HCT116 (cell line): ENCODE results near the gene ARHGEF11. TPM values are rescaled to one million over a fixed set of nuclear protein-coding genes. Genes with fewer than 3 reads are reported as not detected.

ENCODE experiments used
- ATAC-seq: fragments of 200-7000 bp; cut with Tn5 transposase; 2 replicates; pipeline ENCODE4 v1.9.1; 2020; ENCODE audit warnings: mild to moderate bottlenecking, moderate library complexity
- BruUV-seq: library from RNA; stranded (reverse); fragments of 400-500 nt; replicated peaks from 2 replicates; lab custom pipeline; 2021; lab: Mats Ljungman, UMichigan
- CTCF ChIA-PET: fragments of 300-600 bp; sonication (Branson Sonifier 250); formaldehyde crosslinking; loops from one replicate; lab custom pipeline; 2021; ENCODE audit warnings: antibody characterized with exemption; lab: Charles Lee
- POLR2A ChIA-PET: fragments of 300-600, 350-600 bp; sonication (Branson Sonifier 250); formaldehyde crosslinking; loops from one replicate; lab custom pipeline; 2021; ENCODE audit warnings: antibody characterized with exemption; lab: Charles Lee
- RAD21 ChIA-PET, 2 experiments: fragments of 300-600 bp; sonication (Branson Sonifier 250); formaldehyde crosslinking; loops; one replicate each; lab custom pipeline; 2023; ENCODE audit warnings: low total read pairs in 2 of 2; ENCODE audit not compliant: uncharacterized antibody in 2 of 2, unreplicated experiment in 2 of 2, low non-redundant PET in 1 of 2; lab: Charles Lee
- DNase-seq: peaks from one replicate; pipeline ENCODE4 v3.0.0-alpha.2; 2010; ENCODE audit warnings: low read depth, low spot score
- H2AFZ ChIP-seq: fragments of 200-600 bp; shearing (Covaris generic), sonication (generic); 2 replicates; pipeline ENCODE4 v1.6.1; 2017; ENCODE audit warnings: low read depth, mixed run types, mixed read lengths, antibody characterized with exemption, low read length; ENCODE audit not compliant: poor library complexity, severe bottlenecking
- H3K27ac ChIP-seq: 2 replicates; pipeline ENCODE4 v1.5.1; 2012; ENCODE audit warnings: low read depth, low read length
- H3K27me3 ChIP-seq: fragments of 200-600 bp; sonication (generic); 2 replicates; pipeline ENCODE4 v1.6.1; 2016; ENCODE audit warnings: mixed run types, low read length, mixed read lengths; ENCODE audit not compliant: insufficient read depth
- H3K36me3 ChIP-seq, 2 experiments: fragments of 200-500 bp in 1 of 2; fragments of 200-600 bp in 1 of 2; sonication (Bioruptor generic) in 1 of 2; sonication (generic) in 1 of 2; 2 replicates each; pipeline versions ENCODE4 v1.5.1 to v1.6.1; 2014 to 2016; ENCODE audit warnings: low read length in 2 of 2, inconsistent platforms in 1 of 2, mixed read lengths in 1 of 2, mixed run types in 1 of 2; ENCODE audit not compliant: insufficient read depth in 2 of 2, control insufficient read depth in 1 of 2
- H3K4me1 ChIP-seq, 2 experiments: fragments of 200-600 bp in 1 of 2; sonication (generic) in 1 of 2; 2 replicates each; pipeline versions ENCODE4 v1.5.1 to v1.6.1; 2012 to 2017; ENCODE audit warnings: low read length in 2 of 2, inconsistent platforms in 1 of 2, mild to moderate bottlenecking in 1 of 2, mixed read lengths in 1 of 2, mixed run types in 1 of 2, moderate library complexity in 1 of 2; ENCODE audit not compliant: insufficient read depth in 2 of 2, control insufficient read depth in 1 of 2
- H3K4me2 ChIP-seq: fragments of 200-600 bp; sonication (generic); 2 replicates; pipeline ENCODE4 v1.6.1; 2017; ENCODE audit warnings: mixed run types, low read length, mixed read lengths
- H3K4me3 ChIP-seq, 2 experiments: fragments of 200-600 bp in 1 of 2; sonication (generic) in 1 of 2; replicated peaks in 1 of 2; 2 replicates each; pipeline ENCODE4 v1.5.1; 2011 to 2016; ENCODE audit warnings: low read length in 2 of 2, control low read depth in 1 of 2, low read depth in 1 of 2, mild to moderate bottlenecking in 1 of 2, mixed read lengths in 1 of 2, mixed run types in 1 of 2
- H3K79me2 ChIP-seq: fragments of 200-600 bp; sonication (generic); 2 replicates; pipeline ENCODE4 v1.6.1; 2017; ENCODE audit warnings: mild to moderate bottlenecking, mixed run types, low read length, moderate library complexity, mixed read lengths; ENCODE audit not compliant: insufficient read depth
- H3K9ac ChIP-seq: fragments of 200-600 bp; sonication (generic); 2 replicates; pipeline ENCODE4 v1.6.1; 2016; ENCODE audit warnings: low read length, mixed read lengths
- H3K9me2 ChIP-seq: fragments of 200-600 bp; sonication (generic), shearing (Covaris generic); 2 replicates; pipeline ENCODE4 v1.6.1; 2017; ENCODE audit warnings: mixed run types, mild to moderate bottlenecking, moderate library complexity; ENCODE audit not compliant: insufficient read depth
- H3K9me3 ChIP-seq, 2 experiments: fragments of 200-500 bp in 1 of 2; fragments of 200-600 bp in 1 of 2; sonication (Bioruptor generic) in 1 of 2; sonication (generic) in 1 of 2; 2 replicates each; pipeline ENCODE4 v1.6.1; 2014 to 2017; ENCODE audit warnings: low read length in 2 of 2, mixed read lengths in 2 of 2, inconsistent platforms in 1 of 2, low read depth in 1 of 2, mild to moderate bottlenecking in 1 of 2, mixed run types in 1 of 2, moderate library complexity in 1 of 2; ENCODE audit not compliant: control insufficient read depth in 1 of 2, insufficient read depth in 1 of 2
- H4K20me1 ChIP-seq: fragments of 200-600 bp; sonication (generic), shearing (Covaris generic); 2 replicates; pipeline ENCODE4 v1.6.1; 2017; ENCODE audit warnings: mixed run types, mild to moderate bottlenecking, moderate library complexity; ENCODE audit not compliant: insufficient read depth
- ATF3 ChIP-seq: IDR thresholded peaks from 2 replicates; pipeline ENCODE4 v1.6.1; 2012
- CBX3 ChIP-seq: IDR thresholded peaks from 2 replicates; pipeline ENCODE4 v1.6.1; 2012; ENCODE audit warnings: low read depth
- EGR1 ChIP-seq: IDR thresholded peaks from 2 replicates; pipeline ENCODE4 v1.6.1; 2012; ENCODE audit warnings: low read depth
- EZH2phosphoT487 ChIP-seq: fragments of 200-600 bp; IDR thresholded peaks from 2 replicates; pipeline ENCODE4 v1.6.1; 2018; ENCODE audit warnings: antibody characterized with exemption, borderline replicate concordance
- FOSL1 ChIP-seq: IDR thresholded peaks from 2 replicates; pipeline ENCODE4 v1.6.1; 2012; ENCODE audit warnings: low read depth
- JUND ChIP-seq: IDR thresholded peaks from 2 replicates; pipeline ENCODE4 v1.6.1; 2012
- POLR2A ChIP-seq: IDR thresholded peaks from 2 replicates; pipeline ENCODE4 v1.7.0; 2011; ENCODE audit warnings: borderline replicate concordance; ENCODE audit not compliant: insufficient read depth, insufficient read length; ENCODE audit errors: extremely low read depth
- POLR2AphosphoS5 ChIP-seq: IDR thresholded peaks from 2 replicates; pipeline ENCODE4 v1.6.1; 2011; ENCODE audit warnings: mild to moderate bottlenecking, low read depth, low read length, moderate library complexity
- RAD21 ChIP-seq: IDR thresholded peaks from 2 replicates; pipeline ENCODE4 v1.6.1; 2012; ENCODE audit warnings: low read depth, mild to moderate bottlenecking
- SP1 ChIP-seq: IDR thresholded peaks from 2 replicates; pipeline ENCODE4 v1.6.1; 2012; ENCODE audit warnings: low read depth
- SRF ChIP-seq: IDR thresholded peaks from 2 replicates; pipeline ENCODE4 v1.6.1; 2012; ENCODE audit warnings: low read depth
- TCF7L2 ChIP-seq: IDR thresholded peaks from 2 replicates; pipeline ENCODE4 v1.7.0; 2011; ENCODE audit warnings: borderline replicate concordance, inconsistent platforms; ENCODE audit not compliant: insufficient read depth, insufficient read length; ENCODE audit errors: extremely low read depth
- YY1 ChIP-seq: IDR thresholded peaks from 2 replicates; pipeline ENCODE4 v1.6.1; 2011; ENCODE audit warnings: low read length, low read depth, moderate library complexity, mild to moderate bottlenecking; ENCODE audit not compliant: insufficient replicate concordance; ENCODE audit errors: extremely low read depth
- intact Hi-C: fragments of 100-400 bp; cut with micrococcal nuclease; formaldehyde crosslinking; loops from 2 replicates; pipeline ENCODE4 v1.10.0; 2022
- total RNA-seq: library from RNA; stranded (reverse); gene quantifications from one replicate; pipeline ENCODE4 v1.2.1, GENCODE V29; 2021; ENCODE audit not compliant: unreplicated experiment
- TF ChIP-seq, protein P1 (sequence below), 3 experiments: fragments of 200-600 bp in 1 of 3; sonication (generic) in 1 of 3; IDR thresholded peaks in 2 of 3; conservative IDR thresholded peaks in 1 of 3; 2 replicates each; pipeline ENCODE4 v1.5.1; 2012 to 2017; ENCODE audit warnings: low read depth in 2 of 3, low read length in 2 of 3, antibody characterized with exemption in 1 of 3, borderline replicate concordance in 1 of 3, control low read depth in 1 of 3, mild to moderate bottlenecking in 1 of 3, mixed read lengths in 1 of 3, mixed run types in 1 of 3, moderate library complexity in 1 of 3; ENCODE audit not compliant: insufficient read depth in 1 of 3

ARHGEF11 gene
- total RNA-seq, 1 experiment from 2014 or later, result 28.9 TPM

DNA sequence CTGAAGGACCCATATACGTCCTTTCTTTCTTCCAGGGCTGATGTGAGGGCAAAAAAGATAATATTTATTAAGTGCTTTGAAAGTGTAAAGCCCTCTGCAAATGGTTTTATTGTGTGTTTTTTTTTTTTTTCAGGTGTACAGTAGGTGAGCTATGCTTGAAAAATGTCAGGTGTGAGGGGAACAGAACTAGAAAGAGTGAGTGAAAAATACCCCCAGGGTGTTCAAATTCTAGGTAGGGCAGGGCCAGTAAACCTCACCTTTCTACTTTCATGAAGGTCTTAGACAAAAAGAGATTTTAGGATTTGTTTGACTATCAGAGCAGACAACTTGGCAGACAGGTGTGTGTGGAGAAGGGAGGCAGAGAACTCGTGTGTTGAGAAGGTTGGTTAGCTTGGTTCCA, 51.3 kb downstream of the ARHGEF11 start:
- intact Hi-C loops, result no loop called here

GRCh38 chr1:156993426-156994147, 52.0 kb downstream of the ARHGEF11 start:
- H4K20me1 ChIP-seq, result no peaks in the 10 kb centered on the region
- ChIA-PET CTCF (no interaction called here), RAD21 (no interaction called here), POLR2A (no interaction called here)
- no TSS peak for BruUV-seq
- H3K27me3 ChIP-seq, result no peaks in the 10 kb centered on the region
- H3K9me3 ChIP-seq, result no peaks in the 10 kb centered on the region
- H3K9me2 ChIP-seq, result no peaks in the 10 kb centered on the region
- no peak for TF ChIP-seq CBX3
- no peak for TF ChIP-seq RAD21
- TF ChIP-seq, protein P1, sequence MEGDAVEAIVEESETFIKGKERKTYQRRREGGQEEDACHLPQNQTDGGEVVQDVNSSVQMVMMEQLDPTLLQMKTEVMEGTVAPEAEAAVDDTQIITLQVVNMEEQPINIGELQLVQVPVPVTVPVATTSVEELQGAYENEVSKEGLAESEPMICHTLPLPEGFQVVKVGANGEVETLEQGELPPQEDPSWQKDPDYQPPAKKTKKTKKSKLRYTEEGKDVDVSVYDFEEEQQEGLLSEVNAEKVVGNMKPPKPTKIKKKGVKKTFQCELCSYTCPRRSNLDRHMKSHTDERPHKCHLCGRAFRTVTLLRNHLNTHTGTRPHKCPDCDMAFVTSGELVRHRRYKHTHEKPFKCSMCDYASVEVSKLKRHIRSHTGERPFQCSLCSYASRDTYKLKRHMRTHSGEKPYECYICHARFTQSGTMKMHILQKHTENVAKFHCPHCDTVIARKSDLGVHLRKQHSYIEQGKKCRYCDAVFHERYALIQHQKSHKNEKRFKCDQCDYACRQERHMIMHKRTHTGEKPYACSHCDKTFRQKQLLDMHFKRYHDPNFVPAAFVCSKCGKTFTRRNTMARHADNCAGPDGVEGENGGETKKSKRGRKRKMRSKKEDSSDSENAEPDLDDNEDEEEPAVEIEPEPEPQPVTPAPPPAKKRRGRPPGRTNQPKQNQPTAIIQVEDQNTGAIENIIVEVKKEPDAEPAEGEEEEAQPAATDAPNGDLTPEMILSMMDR (IDR thresholded peaks at IDR 0.05 in 2 of 3, conservative IDR thresholded peaks at IDR 0.05 in 1 of 3; ENCODE audit: borderline replicate concordance in 1 of 3, insufficient read depth in 1 of 3, low read depth in 2 of 3, low read length in 2 of 3), result no peak
- TF ChIP-seq POLR2AphosphoS5, result no peak
- TF ChIP-seq EZH2phosphoT487, result no peak
- TF ChIP-seq POLR2A, result no peak
- TF ChIP-seq JUND, result no peak
- no peak for TF ChIP-seq ATF3
- no peak for TF ChIP-seq SP1
- no peak for TF ChIP-seq FOSL1
- no peak for TF ChIP-seq TCF7L2
- TF ChIP-seq, all 23 proteins: peak for 0
- intact Hi-C loops, result no loop called here
- Histone ChIP-seq H3K4me2 (no peak overlapping the region), H3K79me2 (peaks cover 7% of the 10 kb centered on the region), H3K4me1 (no peaks in the 10 kb centered on the region), H3K9ac (no peak overlapping the region), H3K4me3 (no peak overlapping the region), H2AFZ (no peak overlapping the region), H3K36me3 (no peaks in the 10 kb centered on the region), H3K27ac (no peak overlapping the region)
- DNase-seq, result no peak
- no peak for ATAC-seq

More for the DNA sequence above, 51.3 kb downstream of the ARHGEF11 start:
- no peak overlapping the region for H3K9ac ChIP-seq
- TF ChIP-seq JUND, result no peak
- no peak for TF ChIP-seq EGR1
- TF ChIP-seq YY1, result no peak
- no peak for TF ChIP-seq SRF
- TF ChIP-seq, all 23 proteins: peak for 0
- ChIA-PET RAD21 (no interaction called here), CTCF (no interaction called here), POLR2A (no interaction called here)
- DNase-seq (no peak), ATAC-seq (no peak)
- H3K9me3 ChIP-seq, result no peaks in the 10 kb centered on the region
- no peaks in the 10 kb centered on the region for H3K4me1 ChIP-seq
- H3K79me2 ChIP-seq, result peaks cover 13% of the 10 kb centered on the region
- H3K27ac ChIP-seq, result no peak overlapping the region
- BruUV-seq, result no TSS peak
- no peak overlapping the region for H3K4me2 ChIP-seq
- no peaks in the 10 kb centered on the region for H3K36me3 ChIP-seq
- no peaks in the 10 kb centered on the region for H3K27me3 ChIP-seq
- H3K9me2 ChIP-seq, result no peaks in the 10 kb centered on the region
- no peak overlapping the region for H2AFZ ChIP-seq
- H3K4me3 ChIP-seq, result no peak overlapping the region
- no peaks in the 10 kb centered on the region for H4K20me1 ChIP-seq
